HG02642 (cell line): ENCODE measurements around the gene PWP1.

Source experiments
- ATAC-seq: cut with Tn5 transposase; IDR thresholded peaks from one replicate; pipeline ENCODE4 v1.9.1; 2021; ENCODE audit warnings: mild to moderate bottlenecking; ENCODE audit not compliant: unreplicated experiment, poor library complexity

PWP1 gene

DNA sequence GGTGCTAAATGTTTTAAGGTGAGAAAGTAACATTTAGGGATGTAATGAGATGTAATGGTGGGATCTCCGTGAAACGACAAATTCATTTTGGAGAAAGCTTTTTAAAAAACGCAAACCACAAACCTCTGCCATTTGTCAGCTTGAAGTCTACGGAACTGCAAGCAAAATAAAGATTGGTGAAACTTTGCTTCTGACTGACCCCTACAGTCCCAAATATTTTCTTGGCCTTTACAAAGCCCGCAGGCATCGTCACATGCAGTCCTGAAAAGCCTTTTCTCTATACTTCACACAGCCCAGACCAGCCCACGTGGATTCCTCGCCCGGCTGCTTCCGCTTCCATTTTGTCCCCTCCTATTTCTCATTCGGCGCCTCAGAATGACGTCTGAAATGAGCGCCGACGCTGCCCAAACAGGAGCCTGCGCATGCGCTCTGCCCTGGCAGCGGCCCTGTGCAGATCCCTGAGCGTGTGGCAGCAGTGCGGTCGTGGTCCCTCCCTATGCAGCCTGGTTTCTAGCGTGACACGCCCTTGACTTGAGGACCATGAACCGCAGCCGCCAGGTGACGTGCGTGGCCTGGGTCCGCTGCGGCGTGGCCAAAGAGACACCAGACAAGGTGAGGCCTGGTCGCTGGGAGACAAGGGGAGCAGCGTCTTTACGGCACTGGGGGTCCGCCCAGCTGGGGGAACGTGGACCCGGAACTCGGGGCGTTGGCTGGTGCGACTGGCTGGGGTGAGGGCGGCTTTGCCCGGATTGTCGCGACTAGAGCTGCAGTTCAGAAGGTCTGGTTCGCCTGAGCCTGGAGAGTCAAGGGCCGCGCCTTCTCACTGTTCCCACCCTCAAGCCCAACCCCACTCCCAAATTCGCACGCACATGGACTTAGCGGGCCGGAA, at the start of gene PWP1:
PWP1 (plus strand) TSS at position 440 of the 889 bp plus-strand sequence; CDS start at position 541, 101 bp downstream.
- peak; percentile 93 for ATAC-seq

DNA sequence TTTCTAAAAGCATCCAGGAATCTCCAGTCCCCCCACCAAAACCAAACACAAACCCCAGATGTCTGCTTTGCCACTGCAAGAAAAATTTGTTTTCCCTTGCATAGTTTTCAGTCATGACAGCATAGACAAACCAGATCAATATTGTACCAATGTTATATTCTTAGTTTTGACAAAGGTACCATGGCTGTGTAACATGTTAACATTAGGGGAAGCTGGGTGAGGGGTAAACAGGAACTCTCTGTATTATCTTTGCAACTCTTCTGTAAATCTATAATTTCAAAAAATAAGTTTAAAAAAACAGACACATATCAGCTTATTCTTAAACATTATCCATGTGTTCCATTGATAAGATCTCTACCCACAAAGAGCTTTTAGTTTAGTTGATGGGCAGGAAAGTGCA, 44.4 kb upstream of the PWP1 start:
- no peak for ATAC-seq

DNA sequence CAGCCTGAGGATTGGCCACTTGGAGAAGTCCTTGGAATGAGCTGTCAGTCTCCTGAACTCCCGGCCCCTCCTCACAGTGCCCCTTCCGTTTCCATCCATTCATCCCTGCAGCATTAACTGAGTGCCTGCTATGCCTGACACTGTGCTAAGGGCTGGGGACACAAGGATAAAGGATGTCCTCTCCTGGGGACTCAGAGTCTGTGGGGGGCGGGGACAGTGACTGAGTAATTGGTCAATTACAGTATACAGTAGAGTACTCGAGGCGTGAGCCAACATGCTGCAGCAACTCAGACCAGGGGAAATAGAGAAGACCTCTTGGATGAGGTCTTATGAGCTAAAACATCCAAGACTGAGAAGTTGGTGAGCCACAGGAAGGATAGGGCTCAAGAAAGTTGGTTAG, 43.4 kb upstream of the PWP1 start:
- no peak for ATAC-seq

DNA sequence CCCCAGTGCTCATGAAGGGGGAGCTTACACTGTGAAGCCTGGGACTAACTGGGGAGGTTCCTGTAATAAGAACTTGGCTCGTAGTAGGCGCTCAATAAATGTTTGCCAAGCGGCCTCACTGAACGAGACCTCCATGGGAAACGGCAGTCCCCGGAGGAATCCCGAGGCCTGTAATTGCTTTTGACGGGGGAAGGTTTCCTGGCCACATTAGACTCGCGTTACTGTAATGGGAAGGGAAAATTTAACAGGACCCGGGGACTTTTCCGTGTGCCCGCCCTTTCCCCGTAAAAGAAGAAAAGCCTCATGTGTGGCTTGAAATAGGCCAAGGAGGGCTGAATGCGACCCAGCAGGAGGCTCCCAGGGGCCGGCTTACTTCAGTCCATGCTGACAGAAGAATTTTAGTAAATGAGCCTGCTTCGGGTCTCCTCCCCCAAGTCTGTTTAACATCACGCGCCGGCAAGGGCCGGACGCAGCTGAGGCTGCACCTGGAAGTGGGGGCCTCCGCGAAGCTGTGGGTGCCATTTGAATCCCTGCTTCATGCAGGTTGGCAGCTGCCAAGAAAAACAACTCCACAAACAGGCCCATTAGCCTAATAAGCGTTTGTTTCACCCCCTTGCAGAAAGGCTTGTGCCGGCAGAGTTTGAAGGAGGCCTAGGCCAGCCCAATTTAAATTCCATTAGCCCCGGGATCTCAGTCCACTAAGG, 39.8 kb upstream of the PWP1 start:
- ATAC-seq, result no peak

DNA sequence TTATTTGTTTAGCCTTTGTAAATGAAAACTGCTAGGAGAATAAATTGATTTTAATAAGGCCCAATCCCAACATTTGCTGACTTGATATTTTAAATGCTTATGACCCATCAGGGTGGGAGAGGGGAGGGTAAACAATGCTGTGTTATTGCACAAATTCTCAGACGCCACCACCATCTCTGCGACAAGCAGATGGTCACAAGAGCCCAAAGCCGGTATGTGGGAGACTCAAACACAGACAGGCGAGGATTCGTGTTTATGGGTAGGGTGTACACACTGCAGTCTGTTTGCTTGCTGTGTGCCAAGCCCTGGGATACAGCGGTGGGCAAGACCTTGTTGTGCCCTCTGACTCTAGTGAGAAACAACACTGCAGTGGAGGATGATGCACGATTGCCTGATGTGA, 39.2 kb upstream of the PWP1 start:
- no peak for ATAC-seq

DNA sequence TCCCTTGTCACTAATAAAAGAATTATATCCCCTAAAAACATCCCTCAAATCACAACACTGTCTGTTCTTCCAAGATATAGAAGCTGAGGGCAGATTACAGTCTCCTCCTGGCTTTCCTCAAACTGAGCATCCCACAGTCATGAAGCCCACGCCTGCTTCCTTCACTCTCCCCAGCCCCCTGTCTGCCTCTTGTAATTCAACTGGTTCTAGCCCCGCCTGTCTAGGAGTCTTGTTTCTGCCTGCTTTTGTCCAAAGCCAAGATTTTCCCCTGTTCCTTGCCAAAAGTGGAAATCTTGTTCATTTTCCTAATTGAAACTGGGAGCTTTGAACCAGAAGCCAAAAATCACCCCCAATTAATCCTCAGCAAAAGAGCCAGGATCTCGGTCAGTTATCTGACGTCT, 35.9 kb upstream of the PWP1 start:
- no peak for ATAC-seq

DNA sequence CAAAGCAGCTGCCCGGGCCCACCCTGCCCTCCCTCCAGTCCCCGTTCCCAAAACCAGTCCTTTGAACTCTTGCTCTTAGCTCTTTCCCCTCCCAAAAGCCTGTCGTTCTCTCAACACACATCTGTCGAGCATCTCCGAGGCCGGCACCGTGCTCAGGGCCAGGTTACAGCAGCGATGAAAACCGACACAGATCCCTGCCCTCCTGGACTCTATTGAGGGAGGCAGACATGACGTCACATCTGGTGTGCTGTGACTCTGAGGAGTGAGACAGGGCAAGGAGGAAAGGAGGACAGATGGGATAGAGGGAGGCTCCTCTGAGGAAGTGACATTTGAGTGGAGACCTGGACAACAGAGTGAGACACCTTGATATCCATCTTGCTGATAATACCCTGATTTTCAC, 34.6 kb upstream of the PWP1 start:
- ATAC-seq, result no peak

DNA sequence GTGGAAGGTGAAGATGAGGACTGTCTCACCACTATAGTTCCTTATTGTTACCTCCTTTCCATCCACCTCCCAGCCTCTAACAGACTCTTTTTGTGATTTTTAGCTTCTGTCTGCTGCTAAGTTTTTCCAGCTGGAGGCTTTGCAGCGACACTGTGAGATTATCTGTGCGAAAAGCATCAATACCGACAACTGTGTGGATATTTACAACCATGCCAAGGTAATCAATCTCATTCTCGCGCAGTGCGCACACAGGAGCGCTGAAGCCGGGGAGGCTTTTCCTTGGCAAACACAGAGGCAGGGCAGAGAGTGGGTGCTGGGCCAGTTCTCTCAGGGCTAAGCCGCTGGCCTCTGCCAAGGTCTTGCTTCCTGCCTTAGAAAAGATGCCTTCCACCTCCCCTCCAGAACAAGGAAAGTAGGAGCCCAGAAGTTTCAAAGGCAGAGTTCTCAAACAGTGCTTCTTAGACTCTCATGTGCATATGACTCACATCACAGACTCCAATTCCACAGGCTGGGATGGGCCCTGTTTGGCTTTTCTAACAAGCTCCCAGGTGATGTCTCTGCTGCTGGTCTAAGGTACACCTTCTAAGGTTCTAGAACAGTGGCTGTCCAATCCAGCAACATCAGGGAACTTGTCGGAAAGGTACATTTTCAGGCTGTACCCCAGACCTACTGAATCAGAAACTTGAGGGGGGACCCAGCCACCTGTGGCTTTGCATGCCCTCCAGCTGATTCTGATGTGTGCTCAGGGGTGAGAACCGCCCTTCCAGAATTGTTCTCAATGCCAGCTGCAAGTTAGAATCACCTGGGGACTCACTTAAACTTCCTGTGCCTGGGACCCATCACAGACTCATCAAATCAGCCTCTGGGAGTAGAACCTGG, 33.8 kb upstream of the PWP1 start:
- no peak for ATAC-seq

DNA sequence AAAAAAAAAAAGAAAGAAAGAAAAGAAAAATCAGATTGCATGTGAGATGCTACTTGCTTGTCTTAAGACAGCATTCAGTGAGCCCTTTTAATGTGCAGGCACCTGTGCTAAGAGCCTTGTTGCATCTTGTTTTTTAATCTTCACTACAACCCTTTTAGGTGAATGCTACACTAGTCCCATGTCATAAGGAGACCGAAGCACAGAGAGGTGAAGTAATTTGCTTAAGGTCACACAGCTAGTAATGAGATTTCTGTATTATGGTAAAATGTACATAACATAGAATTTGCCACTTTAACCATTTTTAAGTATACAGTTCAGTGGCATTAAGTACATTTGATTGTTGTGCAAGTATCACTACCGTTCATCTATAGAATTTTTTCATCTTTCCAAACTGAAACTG, 32.1 kb upstream of the PWP1 start:
- ATAC-seq, result no peak

DNA sequence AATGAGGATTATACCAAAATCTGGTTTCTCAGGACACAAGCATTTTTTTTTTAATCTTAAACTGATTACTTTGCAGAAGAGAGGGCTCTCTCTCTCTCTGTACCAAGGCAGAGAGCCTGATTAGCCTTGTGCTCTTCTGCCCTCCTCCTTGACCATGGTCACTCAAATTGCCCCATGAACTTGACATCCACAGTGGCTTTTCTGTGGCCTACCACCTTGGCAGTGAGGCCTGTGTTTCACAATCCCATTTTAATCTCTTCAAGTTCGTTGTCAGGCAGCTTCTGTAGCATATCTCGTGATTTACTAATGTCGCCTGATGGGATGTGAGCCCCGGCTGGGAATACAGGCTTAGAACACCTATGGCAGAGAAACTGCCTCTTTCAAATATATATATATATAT, 30.7 kb upstream of the PWP1 start:
- no peak for ATAC-seq

DNA sequence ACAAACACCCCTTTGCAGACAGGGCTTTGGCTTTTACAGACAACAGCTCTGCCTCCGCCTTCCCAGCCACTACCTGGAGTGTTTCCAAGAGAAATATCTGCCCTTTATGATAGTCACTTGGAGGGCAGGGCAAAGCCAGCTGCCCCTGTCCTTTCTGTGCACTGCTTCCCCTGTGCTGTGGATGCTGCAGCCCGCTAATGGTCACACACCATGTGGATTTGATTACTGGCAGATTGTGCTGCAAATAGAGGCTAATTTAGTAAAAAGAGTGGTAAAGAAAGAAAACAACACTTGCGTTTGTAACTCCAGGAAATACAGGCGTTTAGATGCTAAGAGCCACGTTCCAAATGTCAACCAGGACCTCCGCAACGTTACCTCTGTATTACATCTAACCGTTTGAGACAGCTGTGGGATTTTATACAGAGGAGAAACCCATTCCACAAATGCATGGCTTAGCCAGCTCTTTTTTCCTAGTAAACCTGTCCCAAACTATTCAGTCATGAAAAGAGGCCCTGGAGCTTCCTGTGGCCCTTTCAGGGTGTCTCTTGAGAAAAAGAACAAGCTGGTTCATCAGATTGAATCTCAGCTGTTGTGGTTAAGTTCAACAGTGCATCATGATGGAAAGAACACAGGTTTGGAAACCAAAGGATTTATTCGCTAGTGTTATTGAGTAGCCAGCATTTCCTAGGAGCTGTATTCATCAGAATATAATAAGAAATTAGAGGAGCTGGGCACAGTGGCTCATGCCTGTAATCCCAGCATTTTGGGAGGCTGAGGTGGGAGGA, 30.1 kb upstream of the PWP1 start:
- ATAC-seq, result no peak

DNA sequence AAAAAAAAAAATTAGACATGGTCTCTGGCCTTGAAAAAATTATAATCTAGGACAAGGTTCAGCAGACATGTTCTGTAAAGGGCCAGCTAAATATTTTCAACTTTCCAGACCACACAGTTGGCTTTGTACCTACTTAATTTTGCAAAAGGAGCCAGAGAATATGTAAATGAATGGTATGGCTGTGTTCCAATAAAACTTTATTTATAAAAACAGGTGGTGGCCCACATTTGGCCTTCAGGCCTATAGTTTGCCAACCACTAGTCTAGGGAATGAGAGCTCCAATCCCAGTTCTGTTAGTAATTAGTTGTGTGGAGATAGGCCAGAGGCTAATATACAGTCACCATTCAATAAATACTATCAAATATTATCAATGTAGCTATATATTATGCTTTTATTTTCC, 29.3 kb upstream of the PWP1 start:
- no peak for ATAC-seq

DNA sequence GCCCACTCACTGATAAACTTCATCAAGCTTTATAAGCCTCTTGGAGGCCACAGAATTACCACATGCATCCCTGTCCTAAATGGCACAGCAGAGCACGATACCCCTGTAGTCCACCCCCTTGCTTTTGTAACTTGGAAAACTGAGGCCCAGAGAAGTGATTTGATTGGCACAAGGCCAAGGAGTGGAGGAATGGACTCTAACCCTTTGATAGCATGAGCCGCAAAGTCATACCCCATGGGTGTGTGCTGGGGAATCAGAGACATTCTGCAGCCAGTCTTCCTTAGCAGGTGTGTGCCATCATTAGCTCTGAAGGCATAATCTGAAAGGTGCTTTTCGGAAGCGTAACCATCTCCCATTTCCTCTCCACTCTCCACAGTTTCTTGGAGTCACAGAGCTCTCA, 28.5 kb upstream of the PWP1 start:
- ATAC-seq, result no peak

DNA sequence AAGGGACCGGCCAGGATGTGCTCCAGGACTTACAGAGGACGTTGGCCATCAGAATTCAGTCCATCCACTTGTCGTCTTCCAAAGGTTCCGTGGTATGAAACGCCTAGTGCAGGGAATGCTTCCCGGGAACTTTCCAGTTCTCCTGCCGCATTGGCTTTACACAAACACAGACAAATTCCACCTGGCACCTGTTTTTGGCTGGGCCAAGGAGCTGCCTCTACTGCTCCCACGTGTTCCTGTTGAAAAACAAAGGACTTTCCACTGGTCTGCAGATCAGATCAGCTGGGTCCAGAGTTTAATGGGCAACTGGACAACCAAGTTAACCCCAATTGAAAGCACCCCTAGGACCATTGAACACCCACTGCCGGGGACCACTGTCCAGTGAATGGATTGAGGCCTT, 28.0 kb upstream of the PWP1 start:
- ATAC-seq, result no peak

DNA sequence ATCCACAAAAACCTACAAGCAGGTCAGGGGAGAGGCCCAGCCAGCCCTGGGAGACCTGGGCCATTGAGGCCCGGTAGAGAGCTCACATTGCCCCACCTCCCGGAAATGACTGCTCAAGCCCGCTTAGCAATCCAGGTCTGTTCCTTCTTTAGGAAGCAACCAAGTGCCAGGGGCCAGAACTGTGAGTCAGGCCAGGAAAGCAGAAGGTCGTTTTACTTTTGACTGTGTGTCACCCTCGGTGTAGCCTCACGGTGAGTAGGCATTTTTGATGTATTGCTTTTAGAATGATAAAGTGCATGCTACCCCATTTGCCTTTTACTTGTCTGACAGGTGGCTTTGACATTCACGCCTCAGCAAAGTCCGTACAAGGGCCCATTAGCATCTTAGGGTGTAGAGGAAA, 25.4 kb upstream of the PWP1 start:
- no peak for ATAC-seq

DNA sequence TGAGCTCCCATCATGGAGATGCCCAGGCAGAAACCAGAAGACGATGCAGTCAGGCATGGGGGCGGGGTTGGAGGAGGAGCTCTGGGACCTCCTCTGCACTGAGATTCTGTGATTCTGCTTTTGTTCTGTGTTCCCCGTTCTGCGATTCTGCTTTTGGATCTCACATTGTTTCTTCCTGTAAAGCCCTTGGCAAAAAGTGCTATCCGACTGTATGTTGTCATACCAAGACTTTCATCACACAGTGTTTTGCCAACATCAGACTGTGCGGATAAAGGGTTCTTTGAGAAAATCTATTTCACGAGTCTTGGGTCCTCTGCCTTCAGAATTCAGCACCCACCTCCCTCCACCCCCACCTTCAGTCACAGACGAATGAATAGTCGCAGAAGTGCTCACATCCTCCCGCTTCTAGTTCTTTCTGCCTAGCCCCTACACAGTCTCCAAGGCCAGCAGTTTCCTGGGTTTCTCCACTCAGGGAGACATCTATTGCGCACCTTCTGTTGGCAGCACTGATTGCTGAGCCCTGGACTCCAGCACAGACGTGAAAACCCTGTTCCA, 24.7 kb upstream of the PWP1 start:
- ATAC-seq, result no peak

DNA sequence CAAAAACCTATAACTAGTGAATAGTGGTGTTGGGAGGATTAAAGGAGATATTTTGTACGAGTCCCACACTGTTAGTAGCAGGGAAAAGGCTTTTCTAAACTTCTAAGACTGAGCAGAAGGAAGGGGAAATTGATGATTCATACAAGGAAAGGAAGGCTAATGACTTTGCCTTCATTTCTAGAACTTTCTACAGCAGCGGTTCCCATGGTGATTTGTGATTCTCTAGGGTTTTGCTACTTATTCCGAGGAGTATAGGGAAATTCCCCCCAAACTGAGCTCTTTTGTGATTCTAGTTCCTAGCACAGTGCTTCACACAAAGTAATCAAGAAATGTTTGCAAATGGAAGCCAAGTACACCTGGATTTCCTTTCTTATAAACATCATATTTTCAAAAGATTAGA, 23.8 kb upstream of the PWP1 start:
- ATAC-seq, result no peak

DNA sequence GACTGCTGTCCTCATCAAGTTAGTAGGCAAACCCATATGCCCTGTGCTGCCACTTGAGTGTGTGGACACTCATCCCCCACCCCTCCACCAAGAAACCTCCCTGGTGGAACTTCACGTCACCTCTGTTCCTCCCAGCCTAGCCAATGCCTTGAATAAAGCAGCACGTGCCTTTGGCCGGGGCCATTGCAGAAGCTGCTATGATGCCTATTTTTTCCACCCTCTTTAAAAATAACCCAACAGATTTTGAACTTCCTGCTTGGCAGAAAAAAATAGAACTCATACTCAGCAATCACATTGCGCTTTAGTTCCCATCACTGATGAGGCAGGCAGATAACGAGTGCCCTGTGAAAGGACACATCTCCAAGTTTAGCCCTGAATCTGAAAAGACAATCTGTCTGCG, 23.1 kb upstream of the PWP1 start:
- no peak for ATAC-seq

DNA sequence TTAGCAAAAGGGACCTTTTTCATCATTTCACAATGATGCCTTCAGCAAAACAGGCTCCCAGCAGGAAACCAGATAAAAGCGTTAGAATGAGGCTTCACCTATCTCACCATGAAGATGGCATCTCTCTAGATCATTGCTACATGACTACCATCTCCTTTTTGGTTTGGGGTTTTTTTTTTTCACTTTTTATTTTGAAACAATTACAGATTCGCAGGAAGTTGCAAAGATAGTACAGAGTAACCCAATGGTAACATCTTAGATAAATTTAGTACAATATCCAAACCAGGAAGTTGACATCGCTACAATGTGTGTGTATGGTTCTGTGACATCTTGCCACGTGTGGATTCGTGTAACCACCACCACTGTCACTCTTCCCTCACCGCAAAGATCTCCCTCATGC, 22.3 kb upstream of the PWP1 start:
- no peak for ATAC-seq

DNA sequence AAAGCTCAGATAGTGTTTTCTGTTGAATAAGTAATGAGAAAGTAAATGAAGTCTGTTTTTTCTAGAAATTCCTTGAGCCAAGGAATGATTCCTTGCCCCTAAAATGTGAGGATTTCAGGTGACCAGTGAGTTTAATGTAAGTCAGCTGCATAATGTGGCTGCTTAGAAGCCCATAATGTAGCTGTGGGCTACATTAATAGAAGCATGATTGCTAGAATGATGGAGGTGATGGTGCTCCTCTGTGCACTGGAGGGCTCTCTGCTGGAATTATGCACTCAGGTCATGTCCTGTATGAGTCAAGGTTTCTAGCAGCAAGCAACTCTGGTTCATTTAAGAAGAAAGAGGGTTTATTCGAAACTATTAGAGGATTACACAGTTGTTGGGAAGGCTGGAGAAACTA, 19.6 kb upstream of the PWP1 start:
- no peak for ATAC-seq
